Cerebellar cortex (tissue), 1 donor: ENCODE measurements around the gene DIPK1C.

Experiments used
- DNase-seq: peaks from one replicate; pipeline ENCODE4 v3.0.0-alpha.2; 2015; ENCODE audit warnings: low spot score

Gene DIPK1C

DNA sequence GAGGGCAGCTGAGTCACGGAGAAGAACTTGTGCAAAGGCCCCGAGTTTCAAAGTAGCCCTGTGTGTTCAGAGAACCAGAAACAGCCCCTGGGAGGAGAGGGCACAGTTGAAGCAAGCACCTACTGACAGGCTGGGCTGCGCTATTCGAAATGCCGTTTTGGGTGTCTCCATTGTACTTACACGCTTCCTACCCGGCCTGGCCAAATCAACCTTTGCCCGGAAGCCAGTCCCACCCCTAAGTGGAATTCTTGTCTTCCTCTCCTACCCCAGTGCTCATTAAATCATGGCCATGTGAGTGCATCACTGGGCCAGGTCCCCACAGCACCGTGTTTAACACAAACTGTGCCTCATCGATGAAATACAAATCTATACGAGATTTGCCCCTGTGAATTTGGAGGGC is 6.0 kb downstream of the DIPK1C start:
- no peak for DNase-seq

DNA sequence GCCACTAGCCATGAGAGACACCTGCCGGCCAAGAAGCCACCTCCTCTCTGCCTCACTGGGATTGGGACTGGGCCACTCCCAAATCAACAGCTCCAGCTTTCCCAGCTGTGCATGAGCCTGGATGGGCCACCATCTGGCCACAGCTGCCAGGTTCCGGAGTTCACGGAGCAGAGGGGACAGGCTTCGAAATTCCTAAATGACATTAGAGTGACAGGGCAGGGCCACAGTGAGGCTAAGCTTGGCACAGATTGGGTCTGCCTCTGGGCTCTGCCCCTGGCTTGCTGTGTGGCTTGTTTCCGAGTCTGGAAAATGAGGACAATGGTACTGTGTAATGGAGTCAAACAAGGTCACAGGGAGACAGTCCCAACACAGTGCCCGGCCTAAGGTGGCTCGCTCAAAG is 6.5 kb downstream of the DIPK1C start:
- no peak for DNase-seq

- no peak for DNase-seq
These were observed 9.5 kb downstream of the DIPK1C start for GRCh38 chr18:74447404-74448152.

DNA sequence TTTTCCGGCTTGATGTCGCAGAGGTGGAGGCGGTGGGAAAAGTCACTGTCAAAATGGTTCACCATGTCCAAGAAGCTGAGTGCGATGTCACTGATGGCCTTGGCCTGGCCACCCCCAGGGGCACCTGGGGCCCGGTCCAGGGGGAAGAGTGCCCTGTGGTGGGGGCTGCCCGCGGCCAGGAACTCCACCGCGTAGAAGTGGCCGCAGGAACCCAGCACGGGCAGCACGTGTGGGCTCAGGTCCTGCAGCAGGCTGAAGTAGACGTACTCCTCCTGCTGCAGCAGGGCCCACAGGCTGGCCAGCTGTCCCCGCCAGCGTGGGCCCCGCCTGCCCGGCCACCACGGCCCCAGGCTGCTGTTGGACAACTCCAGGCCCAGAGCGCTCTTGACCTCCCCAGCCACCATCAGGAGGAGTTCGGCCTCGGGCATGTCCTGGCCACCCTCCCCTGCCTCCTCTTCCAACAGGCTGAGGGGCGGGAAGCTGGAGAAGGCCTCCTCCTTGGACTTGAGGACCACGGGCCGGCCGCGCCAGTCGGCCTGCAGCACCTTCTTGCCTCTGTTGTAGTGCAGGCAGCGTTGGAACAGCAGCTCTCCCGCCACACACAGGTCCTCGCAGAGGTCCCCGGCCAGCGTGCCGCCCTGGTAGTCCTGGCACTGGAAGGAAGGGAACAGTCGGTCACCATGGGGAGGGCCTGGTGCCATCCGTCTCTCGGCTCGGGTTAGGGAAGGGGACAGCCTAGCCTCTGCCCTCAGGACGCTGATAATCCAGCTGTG is 10.3 kb downstream of the DIPK1C start:
- no peak for DNase-seq

- DNase-seq = no peak
These were observed 10.9 kb downstream of the DIPK1C start for GRCh38 chr18:74446178-74446577.

DNA sequence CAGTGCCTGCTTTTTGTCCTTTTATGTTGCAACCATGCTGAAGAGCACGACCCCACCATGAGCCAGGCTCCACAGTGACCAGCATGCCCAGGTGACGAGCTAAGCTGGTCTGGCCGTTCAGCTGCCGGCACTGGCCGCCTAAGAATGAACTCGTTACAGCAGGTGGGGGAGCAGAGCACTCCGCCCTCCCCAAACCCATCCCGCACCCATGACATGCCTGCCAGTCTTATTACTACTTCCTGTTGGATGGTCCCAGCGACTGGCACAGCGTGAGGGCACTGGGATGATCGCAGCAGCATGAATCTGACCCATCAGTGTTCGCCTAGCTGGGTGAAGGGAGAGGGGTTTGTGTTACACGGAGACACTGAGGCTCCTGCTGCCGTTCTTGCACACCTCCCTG is 11.5 kb downstream of the DIPK1C start:
- no peak for DNase-seq

GRCh38 chr18:74444104-74444503 is 13.0 kb downstream of the DIPK1C start:
- DNase-seq = no peak

DNA sequence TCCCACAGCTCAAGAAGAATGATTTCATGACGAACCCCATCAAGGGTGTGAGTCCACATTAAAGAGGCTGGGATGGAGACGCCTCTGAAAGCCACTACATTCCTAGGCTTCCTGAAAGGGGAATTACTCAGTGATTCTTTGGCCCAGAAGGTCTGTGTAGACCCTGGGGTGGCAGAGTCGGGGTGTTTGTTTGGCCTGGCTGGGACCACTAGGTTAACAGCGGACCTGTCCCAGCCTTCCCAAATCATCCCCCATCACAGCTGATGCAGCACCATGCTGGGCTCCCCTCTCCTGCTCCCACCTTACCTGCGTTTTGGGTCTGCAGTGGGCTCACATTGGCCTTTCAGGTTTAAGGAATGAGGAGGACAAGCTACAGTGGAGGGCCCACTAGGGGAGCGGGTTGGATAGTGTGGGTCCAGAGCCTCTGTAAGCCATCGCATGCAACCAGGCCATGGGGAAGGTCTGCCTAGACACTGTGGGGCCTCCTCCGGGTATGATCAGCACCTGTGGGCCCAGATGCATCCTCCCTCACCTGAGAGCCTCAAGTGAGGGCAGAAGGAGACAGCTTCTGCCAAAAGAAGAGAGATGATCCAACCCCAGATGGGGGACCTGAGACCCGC is 16.2 kb downstream of the DIPK1C start:
- no peak for DNase-seq

- DNase-seq = no peak
These were observed 19.0 kb downstream of the DIPK1C start for GRCh38 chr18:74438091-74438490.

DNA sequence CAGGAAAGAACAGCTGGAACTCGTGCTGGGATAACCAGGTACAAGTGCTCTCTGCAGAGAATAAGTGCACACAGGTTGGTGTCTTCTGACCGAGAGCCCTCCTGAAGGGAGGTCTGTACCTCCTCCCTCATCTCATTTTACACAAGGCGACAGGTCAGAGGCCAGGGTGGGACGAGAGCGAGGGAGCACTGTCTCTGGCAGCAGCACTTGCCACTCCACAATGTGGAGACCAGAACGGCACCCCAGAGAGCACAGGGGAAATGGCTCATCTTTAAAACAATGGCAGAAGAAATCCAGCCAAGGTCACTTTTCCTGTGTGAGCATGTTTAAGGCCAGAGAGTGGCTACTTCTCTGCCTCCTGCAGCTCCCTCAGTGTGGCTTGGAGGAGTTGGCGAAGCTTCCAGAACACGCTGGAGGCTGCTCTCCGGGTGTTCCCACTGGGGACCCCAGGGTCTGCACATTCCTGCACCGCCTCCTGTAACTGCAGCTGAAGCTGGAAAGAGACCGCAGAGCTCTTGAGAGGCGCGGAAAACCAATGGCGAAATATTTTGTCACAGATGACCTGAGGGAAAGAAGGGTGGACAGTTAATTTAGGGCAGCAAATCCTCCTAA is 20.8 kb downstream of the DIPK1C start:
- DNase-seq = no peak

GRCh38 chr18:74435740-74436139 is 21.4 kb downstream of the DIPK1C start:
- DNase-seq = no peak

GRCh38 chr18:74434466-74434865 is 22.6 kb downstream of the DIPK1C start:
- DNase-seq = no peak

DNA sequence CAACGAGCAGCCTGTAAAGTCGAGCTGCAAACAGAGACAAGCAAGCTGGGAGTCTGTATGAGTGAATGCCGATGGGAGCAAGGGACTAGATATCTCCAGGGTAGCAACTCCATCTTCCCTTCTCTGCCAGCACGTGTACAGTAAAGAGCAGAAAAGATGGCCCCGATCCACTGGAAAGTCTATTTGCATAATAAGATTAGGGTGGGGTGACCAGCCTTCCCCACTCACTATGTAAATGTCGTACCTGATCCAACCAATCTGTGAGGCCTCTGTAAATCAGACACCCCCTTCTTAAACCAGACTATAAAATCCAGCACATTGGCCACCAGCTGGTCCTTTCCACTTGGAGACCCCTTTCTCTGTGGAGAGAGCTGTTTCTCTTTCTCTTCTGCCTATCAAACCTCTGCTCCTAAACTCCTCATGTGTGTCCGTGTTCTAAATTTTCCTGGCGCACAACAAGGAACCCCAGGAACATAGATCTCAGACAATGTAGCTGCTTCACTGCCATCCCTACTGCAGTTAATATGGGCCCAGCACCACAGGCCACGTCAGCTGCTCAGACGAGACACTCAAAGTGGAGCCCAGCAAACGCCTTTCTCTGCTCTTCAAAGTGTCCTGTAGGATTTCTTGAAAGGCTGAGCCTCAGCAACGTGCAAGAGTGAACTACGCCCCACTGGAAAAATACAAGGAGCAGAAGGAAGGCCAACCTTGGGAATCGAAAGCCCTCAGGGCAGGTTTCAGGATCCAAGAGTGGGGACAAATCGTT is 26.1 kb downstream of the DIPK1C start:
- DNase-seq = no peak

GRCh38 chr18:74430231-74430630 is 26.9 kb downstream of the DIPK1C start:
- DNase-seq = no peak

DNA sequence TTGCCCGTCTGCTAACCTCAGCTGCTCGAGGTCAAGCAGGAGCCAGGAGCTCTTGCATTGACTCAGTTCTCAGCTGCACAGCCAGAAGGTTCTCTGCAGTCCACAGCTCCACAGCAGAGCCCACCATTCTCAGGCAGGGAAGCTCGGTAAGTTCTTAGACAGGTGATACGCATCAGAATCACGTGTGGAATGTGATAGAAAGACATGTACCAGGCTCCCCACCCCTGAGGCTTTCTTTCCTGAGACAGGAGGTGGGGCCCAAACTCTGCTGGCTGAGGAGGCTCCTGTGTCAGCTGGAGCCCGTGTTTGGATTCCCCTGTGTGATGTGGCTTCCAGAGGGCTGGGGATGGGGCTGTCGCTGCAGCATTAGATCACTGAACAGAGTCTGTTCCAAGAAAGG is 28.0 kb downstream of the DIPK1C start:
- DNase-seq = no peak

- DNase-seq = no peak
These were observed 29.5 kb downstream of the DIPK1C start for GRCh38 chr18:74427442-74428112.

DNA sequence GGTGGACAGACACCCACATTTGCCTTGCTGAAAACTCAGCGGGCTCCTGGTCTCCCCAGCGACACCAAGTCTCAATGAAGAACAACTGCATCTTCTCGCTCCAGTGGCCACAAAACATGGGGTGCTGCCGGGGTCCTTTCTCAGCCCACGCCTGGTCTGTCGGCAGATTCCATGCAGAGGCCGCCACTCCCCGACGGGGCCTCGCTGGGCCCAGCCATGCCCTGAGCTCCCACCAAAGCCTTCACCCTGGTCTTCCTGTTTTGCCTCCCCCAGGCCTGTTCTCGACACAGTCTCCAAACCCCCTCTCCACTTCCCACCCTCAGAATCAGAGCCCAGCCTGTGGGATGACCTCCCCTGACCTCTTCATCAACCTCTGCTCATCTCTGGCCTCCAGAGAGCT is 31.2 kb downstream of the DIPK1C start:
- DNase-seq = no peak

- DNase-seq = no peak
These were observed 31.9 kb downstream of the DIPK1C start for GRCh38 chr18:74425161-74425560.

- DNase-seq = no peak
These were observed 34.6 kb downstream of the DIPK1C start for GRCh38 chr18:74422541-74422940.

GRCh38 chr18:74420926-74421325 is 36.2 kb downstream of the DIPK1C start:
- no peak for DNase-seq

- DNase-seq = peak; percentile 5
These were observed 36.6 kb downstream of the DIPK1C start for GRCh38 chr18:74420481-74420880.
